CMK (cell line): ENCODE data around the gene MMP2.
A peak's percentile ranks its signal among the peaks of the same experiment; 100 is the strongest.

ENCODE experiments used
- DNase-seq: peaks from one replicate; pipeline ENCODE4 v3.0.0-alpha.2; 2010; ENCODE audit warnings: low read depth

Gene MMP2

DNA sequence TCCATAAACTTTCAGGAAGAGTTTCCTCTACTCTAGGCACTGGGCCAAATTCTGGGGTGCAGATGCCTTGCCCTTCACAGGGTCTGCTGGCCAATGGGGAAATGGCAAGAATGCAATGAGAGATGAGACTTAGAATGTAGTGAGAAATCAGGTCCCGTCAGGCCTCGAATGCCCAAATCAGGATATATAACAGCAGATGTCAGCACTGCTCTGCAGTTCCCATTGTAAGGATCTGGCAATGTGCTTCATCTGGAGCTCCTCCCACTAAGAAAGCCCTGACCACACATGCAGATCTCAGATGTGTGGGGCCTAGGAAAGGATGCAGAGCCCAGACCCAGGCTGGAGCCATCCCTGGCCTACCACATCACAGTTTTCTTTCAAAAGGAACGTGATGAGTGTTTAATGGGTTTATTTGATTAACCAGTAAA is 16.0 kb downstream of the MMP2 start:
- peak; percentile 71 for DNase-seq

DNA sequence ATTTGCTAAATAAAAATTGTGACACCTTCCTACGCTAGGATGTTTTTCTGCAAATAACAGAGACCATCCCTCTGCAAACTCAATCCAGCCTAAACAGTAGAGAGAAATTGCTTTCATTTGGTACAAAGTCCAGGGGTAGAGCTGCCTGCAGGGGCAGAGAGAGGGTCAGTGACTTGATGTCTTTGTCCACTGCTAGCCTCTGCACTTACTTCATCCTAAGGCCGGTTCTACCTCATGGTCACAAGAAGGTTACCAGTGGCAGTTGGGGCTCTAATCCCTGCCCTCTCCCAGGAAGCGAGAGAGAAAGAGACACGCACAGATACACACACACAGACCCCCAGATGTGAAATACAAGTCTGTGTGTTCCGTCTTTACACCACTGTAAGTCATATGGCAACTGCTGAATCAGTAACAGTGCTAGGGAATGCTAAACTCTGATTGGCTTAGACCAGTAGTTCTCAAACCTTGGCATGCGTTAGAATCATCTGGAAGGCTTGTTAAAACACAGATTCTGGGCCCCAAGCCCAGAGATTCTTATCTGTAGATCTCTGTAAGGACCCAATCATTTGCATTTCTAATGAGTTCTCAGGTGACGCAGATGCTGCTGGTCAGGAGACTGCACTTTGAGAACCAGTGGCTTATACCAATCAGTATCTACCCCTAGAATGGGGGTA is 16.8 kb downstream of the MMP2 start:
- DNase-seq, result no peak

DNA sequence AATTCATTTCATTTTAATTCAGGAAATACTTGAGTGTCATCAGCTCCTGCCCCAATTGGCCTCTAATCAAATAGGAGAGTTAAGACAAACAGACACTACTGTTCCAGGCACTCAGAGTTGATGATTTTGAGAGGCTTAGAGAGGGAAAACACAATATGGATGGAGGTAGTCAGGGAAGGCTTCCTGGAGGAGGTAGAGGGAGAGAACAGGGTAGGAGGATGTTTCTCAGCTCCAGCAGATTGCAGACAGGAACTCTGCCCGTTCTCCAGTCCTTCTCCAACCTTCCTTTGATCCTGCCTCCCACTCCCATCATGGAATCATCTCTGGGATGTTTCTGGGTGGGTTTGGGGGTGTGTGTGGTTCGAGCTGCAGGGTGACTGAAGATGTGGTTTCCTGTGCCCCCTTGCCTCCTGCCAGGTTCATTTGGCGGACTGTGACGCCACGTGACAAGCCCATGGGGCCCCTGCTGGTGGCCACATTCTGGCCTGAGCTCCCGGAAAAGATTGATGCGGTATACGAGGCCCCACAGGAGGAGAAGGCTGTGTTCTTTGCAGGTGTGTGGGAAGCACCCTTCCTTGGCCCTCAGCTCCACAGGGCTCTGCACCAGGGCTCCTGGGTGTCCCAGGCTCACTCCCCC is 17.6 kb downstream of the MMP2 start:
- DNase-seq, result no peak

DNA sequence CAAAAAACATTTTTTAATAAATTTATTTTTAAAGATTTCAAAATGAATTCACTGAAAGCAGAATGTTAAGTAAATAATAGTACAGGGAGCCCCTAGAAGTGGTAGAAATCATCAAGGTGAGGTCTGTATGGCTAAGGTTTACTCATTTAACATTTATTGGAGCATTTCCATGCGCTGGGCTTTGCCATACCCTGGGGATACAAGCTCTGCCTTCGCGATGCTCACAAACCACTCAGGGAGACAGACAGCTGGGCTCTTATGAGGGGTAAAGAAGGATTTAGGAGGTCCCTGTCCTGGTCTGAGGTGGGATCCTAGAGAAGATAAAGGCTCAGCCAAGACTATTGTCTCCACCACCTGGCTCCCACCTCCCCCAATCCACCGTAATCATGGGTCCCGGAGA is 18.6 kb downstream of the MMP2 start:
- no peak for DNase-seq

DNA sequence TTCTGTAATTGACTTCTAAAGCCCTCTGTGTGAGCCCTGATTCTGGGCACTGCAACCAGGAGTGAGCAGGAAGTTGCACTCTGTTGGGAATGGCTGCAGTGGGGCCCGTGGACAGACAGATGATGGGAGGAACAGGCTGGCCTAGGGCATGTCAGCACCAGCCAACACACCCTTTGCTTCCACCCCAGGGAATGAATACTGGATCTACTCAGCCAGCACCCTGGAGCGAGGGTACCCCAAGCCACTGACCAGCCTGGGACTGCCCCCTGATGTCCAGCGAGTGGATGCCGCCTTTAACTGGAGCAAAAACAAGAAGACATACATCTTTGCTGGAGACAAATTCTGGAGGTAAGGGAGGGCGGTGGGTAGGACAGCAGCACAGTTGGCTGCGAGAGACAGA is 19.1 kb downstream of the MMP2 start:
- DNase-seq, result no peak

DNA sequence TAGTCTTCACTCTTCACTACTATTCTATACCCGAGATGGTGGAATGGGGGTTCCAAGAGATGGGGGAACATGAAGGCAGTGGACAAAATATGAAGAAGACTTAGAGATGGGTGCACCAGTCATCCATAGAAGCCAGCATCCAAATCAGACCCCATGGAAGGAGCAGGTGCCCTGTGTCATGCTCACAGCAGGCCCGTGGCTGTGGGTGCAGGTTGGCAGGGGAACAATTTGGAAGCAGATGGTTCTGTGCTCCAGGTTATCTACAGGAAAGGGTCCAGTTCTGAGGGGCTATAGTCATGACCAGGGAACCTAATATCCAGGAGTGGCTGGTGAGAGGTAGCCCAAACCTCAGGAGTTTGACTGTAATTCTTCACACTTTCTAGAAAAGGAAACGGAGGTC is 20.3 kb downstream of the MMP2 start:
- DNase-seq, result no peak

DNA sequence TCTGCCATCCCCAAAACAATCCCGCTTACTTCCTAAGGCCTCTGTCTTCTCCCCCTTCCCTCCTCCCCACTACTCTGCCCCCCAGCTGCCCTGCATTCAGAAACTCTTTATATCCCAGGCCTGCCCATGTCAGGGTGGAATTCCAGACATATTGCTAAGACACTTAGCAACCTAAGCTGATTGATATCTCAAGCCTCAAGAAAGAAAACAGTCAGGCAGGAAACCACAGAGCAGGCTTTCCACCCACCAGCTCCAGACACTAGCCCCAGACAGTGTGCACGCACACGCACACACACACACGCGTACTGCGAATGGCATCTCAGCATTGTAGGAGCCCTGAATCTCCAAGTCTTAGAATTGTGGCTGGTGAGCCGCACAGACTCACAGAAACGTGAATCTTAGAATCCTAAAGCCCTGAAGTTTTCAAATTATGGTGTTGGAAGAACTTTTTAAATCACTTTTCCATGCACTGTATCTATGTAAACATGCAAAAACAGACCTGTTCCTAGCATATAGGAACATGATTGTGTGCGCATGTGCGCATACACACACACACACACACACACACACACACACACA is 21.0 kb downstream of the MMP2 start:
- DNase-seq, result no peak

DNA sequence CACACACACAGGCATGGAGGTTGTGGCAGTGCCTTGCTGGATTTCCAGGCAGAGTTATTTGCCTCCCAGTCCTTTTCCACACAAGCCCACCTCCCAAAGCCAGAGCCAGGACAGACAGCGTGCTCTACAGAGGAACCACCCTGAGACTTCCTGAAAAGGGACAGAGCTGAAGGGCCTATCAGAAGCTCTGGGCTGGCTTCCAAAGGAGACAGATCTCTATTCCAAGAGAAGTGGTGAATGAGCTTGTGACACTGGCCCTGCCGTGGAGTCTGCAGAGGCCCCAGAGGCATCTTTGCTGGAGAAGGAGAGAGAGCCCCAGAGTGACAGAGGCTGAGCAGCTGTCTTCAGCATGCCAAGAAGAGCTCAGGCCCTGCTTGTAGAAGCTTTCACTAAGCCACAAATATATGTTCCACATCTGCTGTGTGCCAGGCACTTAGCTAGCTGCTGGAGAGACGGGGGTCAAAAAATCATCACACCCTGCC is 21.6 kb downstream of the MMP2 start:
- DNase-seq, result no peak

DNA sequence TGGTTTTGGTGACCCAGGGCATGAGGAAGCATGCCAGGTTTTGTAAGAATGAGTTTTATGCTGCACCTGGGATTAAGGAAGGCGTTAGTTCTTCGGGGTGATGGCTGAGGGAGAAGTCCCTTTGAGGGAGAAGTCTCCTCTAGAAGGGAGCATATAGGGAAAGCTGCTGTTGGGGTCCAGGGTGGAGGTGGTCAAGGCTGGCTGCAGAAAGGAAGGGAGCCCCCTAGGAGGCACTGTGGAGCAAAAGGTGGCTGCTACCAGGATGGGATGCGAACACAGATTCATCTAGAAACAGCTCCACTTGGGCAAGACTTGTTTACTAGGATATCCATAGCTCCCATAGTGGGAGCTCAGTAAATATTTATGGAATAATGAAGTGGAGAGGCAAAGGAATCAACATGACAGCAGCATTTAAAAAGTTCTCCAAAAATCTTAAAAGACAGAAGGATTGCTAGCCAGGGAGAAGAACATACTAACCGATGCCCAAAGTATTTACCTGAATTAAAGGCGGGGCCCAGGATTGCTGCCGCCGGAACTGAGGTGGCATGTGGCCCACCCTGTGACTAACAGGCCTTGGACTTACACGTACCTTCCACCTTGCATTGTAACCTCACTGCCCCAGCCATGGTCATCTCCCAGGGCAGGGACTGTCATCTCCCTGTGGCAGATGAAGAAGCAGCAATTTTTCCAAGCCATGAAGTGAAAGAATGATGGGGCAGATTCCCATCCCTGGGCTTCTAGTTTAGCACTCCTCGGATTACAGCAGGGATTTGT is 22.7 kb downstream of the MMP2 start:
- no peak for DNase-seq

DNA sequence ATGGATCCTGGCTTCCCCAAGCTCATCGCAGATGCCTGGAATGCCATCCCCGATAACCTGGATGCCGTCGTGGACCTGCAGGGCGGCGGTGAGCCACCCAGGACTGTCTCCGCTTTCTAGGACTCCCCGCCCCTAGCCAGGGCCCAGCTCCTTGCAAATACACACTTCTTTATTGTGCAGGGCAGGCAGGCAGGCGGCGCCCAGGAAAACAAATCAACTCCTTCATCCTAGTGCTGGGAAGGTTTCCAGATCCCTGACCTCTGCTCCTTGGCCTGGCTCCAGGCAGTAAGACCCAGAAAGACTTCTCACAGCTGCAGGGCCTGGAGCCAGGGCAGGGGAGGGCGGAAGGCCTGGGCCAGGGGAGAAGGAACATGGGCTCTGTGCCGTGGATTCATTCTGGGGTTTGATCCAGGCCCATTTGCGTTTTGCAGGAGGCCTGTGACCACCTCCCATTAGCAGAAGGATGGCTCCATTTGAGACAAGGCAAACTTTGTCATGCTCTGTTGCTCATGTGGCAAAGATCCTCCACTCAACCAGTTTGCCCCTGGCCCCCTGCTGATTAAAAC is 23.9 kb downstream of the MMP2 start:
- no peak for DNase-seq

DNA sequence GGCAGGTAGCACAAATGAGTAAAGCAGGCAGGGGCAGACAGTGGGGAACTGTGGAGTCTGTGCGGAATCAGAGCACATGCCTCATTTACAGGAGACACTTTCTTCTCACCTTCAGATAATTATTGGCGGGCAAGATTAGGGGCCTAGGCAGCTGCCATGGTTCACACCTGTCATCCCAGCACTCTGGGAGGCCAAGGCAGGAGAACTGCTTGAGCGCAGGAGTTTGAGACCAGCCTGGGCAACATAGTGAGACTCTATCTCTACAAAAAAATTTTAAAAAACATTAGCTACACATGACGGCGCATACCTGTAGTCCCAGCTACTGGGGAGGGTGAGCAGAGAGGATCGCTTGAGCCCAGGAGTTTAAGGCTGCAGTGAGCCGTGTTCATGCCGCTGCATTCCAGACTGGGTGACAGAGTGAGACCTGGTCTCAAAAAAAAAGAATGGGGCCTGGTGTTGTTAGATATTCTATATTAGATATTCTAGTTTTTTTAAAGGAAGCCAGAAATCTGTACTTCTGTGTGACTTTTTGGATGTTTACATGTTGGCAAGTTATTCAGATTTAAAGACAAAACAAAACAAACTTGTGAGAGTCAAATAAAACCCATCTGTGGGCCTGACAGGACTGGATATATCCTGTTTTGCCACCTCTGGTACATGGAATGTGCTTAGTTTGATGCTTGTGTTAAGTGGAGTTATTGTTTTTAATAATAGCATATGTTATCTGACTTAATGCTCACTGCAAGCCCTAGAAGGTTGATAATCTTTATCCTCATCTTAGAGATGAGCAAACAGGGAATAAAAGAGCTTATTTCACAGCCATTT is 24.9 kb downstream of the MMP2 start:
- no peak for DNase-seq

DNA sequence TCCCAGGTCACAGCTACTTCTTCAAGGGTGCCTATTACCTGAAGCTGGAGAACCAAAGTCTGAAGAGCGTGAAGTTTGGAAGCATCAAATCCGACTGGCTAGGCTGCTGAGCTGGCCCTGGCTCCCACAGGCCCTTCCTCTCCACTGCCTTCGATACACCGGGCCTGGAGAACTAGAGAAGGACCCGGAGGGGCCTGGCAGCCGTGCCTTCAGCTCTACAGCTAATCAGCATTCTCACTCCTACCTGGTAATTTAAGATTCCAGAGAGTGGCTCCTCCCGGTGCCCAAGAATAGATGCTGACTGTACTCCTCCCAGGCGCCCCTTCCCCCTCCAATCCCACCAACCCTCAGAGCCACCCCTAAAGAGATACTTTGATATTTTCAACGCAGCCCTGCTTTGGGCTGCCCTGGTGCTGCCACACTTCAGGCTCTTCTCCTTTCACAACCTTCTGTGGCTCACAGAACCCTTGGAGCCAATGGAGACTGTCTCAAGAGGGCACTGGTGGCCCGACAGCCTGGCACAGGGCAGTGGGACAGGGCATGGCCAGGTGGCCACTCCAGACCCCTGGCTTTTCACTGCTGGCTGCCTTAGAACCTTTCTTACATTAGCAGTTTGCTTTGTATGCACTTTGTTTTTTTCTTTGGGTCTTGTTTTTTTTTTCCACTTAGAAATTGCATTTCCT is 26.5 kb downstream of the MMP2 start:
- DNase-seq, result no peak

DNA sequence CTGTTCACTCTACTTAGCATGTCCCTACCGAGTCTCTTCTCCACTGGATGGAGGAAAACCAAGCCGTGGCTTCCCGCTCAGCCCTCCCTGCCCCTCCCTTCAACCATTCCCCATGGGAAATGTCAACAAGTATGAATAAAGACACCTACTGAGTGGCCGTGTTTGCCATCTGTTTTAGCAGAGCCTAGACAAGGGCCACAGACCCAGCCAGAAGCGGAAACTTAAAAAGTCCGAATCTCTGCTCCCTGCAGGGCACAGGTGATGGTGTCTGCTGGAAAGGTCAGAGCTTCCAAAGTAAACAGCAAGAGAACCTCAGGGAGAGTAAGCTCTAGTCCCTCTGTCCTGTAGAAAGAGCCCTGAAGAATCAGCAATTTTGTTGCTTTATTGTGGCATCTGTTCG is 27.1 kb downstream of the MMP2 start:
- no peak for DNase-seq

DNA sequence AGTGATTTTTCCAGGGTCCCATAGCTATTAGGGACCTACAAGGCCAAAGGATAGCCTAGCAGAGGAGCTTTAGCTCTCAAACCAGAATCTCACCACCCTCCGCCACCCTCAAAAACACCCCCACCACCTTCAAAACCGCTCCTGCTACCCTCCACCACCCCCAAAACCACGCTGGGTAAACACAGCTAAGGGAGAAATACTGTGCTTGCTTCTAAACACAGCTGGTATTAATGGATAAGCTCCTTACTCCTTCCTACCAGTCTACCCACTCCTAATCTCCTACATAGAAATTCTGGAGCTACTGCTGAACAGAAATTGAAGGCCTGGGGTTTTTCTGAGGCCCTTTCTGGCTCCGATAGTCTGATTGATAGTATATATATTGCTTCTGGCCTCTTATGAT is 27.7 kb downstream of the MMP2 start:
- DNase-seq, result no peak

DNA sequence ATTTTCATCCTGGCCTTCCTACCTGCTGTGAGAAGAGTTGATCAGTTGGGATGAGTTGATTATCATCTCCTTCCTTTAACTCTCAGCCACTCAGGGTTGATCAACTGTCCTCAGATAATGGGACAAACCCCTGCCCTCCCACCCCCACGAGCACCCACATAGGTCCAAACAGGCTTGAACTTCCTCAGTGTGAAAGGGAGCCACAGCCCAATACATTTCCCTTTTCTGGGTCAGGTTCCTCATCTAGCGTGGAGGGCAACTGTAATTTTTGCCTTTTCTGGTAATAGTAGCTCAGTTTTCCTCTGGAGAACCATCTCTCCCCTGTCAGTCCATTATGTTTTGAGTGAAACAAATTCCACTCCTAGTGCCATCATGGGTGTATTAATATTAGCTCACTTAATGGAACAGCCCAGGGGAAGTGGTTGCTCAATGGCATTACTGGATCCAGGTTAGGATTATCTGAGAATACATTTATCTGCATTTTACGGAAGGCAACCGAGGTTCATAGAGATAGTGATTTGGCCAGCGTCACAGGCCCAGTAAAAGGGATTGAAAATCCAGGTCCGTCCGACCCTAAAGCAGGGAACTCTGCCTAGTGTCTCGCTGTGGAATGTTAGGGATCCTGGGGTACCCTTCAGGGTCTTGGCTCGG is 29.4 kb downstream of the MMP2 start:
- no peak for DNase-seq

DNA sequence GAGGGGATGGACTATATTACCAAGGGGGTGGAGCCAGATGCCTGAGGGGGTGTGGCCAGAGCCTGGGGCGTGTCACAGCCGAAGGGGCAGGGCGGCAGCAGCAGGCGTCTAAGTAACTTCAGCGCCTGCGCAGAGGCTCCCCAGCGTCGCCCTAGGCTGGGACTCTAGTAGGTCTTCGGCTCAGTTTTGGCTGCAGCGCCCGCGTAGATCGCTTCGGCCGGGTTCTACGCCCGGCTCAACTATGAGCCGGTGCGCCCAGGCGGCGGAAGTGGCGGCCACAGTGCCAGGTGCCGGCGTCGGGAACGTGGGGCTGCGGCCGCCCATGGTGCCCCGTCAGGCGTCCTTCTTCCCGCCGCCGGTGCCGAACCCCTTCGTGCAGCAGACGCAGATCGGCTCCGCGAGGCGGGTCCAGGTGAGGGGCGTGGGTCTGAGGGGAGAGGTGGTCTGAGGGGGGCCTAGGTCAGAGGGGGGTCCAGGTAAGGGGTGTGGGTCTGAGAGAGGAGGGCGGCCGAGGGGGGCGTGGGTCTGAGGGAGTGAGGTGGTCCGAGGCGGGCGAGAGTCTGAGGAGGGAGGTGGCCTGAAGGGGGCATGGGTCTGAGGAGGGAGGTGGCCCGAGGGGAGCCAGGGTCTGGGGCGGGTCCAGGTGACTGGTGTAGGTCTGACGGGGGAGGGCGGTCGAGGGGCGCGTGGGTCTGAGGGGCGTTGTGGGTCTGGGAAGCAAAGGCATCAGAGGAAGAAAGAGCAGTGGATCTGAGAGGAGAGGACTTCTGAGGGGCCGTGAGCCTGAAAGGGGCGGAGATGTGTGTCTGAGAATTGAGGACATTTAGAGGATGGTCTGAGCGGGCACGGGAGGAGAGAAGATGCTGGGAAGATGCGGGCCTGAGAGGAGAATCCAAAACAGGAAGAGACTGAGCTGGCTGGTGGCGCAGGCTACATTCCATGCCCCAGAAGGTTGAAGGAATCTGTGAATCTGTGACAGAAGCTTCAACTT is 30.2 kb downstream of the MMP2 start, which contains the start of gene LPCAT2:
Gene LPCAT2 (plus strand): TSS at position 132 of the 991 bp plus-strand sequence. CDS start 110 bp downstream, at position 242.
- DNase-seq, result no peak

DNA sequence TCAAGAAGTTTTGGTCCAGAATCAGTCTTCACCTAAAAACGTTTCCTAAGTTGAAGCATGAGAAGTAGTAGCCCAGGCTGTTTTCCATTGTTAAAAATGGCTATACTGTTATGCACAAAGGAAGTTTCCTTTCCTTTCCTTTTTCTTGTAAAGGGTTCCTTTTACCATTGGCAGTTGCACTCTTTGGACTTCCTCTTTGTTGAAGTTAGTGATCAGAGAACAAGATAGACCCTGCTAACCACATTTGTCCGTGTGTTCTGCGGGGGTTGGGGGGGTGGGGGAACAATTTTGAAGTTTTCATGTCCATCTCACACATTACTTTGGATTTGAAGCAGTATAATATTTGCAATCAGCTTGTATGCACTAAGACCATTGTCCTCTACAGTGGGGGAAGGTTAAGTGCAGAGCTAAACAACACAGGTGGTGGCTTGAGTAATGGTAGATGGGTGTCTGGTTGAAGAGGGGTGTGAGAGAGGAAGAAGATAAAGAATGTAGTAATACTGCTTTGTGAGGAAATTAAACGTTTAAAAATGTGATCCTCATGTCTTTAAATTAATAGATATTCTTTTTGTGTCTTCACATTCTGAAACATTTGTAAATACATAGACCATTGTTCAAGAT is 31.3 kb downstream of the MMP2 start:
- DNase-seq, result no peak

DNA sequence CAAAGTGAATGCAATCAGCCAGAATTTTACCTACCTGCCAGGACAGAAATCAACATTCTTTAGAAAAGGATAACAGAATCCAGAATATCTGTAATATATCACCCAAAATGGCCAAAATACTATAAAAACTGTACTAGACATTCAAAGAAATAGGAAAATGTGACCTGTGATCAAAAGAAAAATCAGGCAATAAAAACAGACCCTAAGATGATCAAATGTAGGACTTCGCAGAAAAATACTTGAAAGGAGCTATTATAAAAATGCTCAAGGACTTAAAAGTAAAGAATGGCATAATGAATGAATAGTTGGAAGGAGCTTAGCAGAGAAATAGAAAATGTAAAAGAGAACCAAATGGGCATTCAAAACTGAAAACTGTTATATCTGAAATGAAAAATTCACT is 33.9 kb downstream of the MMP2 start:
- DNase-seq, result no peak

DNA sequence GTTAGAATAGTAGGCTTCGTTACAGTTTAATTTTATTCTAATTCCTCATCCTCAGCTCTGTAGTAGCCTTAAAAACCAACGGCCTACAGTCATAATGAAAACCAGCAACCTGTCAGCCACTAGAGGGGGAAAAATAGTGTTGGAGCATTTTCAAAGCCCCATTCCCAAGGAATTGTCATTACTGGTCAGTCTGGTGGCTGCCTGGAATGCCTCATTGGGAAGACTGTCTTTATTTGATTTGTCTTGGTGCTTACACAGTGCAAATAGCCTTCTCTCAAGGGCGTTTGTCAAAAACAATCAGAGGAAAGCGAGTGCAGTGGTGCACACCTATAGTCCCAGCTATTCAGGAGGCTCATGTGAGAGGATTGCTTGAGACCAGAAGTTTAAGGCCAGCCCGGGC is 34.6 kb downstream of the MMP2 start:
- no peak for DNase-seq
